PC-3 (cell line): ENCODE data around the gene LRBA. TPM values are rescaled to one million over a fixed set of nuclear protein-coding genes. Genes with fewer than 3 reads are reported as not detected.
"Not testable (repeated sequence)": the region's sequence is repeated elsewhere in the genome, so short reads cannot be mapped to it uniquely, and the experiment has no call there.

Experiments used
- ATAC-seq: fragments of 200-7000 bp; cut with Tn5 transposase; 2 replicates; pipeline ENCODE4 v1.9.1; 2020; ENCODE audit warnings: mild to moderate bottlenecking, moderate library complexity
- BruUV-seq: library from RNA; stranded (reverse); fragments of 400-500 nt; replicated peaks from 2 replicates; lab custom pipeline; 2021; lab: Mats Ljungman, UMichigan
- CTCF ChIA-PET: fragments of 300-600 bp; sonication (Branson Sonifier 250); formaldehyde crosslinking; loops from one replicate; lab custom pipeline; 2022; ENCODE audit warnings: antibody characterized with exemption; lab: Charles Lee
- POLR2A ChIA-PET: fragments of 300-600 bp; sonication (Branson Sonifier 250); formaldehyde crosslinking; loops from one replicate; lab custom pipeline; 2022; ENCODE audit warnings: antibody characterized with exemption; ENCODE audit not compliant: unreplicated experiment; lab: Charles Lee
- DNase-seq: peaks from one replicate; pipeline ENCODE4 v3.0.0-alpha.2; 2015
- H2AFZ ChIP-seq: fragments of 300-600 bp; sonication (generic); 2 replicates; pipeline ENCODE4 v1.6.0; 2016; ENCODE audit warnings: antibody characterized with exemption, low read length
- H3F3A ChIP-seq: fragments of 300-600 bp; sonication (generic); one replicate; pipeline ENCODE4 v1.6.0; 2017; ENCODE audit warnings: antibody characterized with exemption, low read length, control low read depth, mild to moderate bottlenecking; ENCODE audit not compliant: unreplicated experiment
- H3K27ac ChIP-seq: fragments of 300-600 bp; sonication (generic); 2 replicates; pipeline ENCODE4 v1.5.1; 2016; ENCODE audit warnings: mild to moderate bottlenecking, low read length
- H3K27me3 ChIP-seq: fragments of 300-600 bp; sonication (generic); 2 replicates; pipeline ENCODE4 v1.6.1; 2016; ENCODE audit warnings: low read length, mixed read lengths
- H3K36me3 ChIP-seq: fragments of 300-600 bp; sonication (generic); 2 replicates; pipeline ENCODE4 v1.6.1; 2016; ENCODE audit warnings: low read depth, mixed run types, low read length, mixed read lengths
- H3K4me1 ChIP-seq: fragments of 300-600 bp; sonication (generic); 2 replicates; pipeline ENCODE4 v1.5.1; 2016; ENCODE audit warnings: low read length; ENCODE audit not compliant: insufficient read depth
- H3K4me2 ChIP-seq: fragments of 300-600 bp; sonication (generic); 2 replicates; pipeline ENCODE4 v1.6.0; 2016; ENCODE audit warnings: low read length
- H3K4me3 ChIP-seq: fragments of 300-600 bp; sonication (generic); 2 replicates; pipeline ENCODE4 v1.5.1; 2016; ENCODE audit warnings: mild to moderate bottlenecking, low read length, mixed read lengths
- H3K79me2 ChIP-seq: fragments of 300-600 bp; sonication (generic); 2 replicates; pipeline ENCODE4 v1.6.1; 2017; ENCODE audit warnings: low read length, mixed read lengths
- H3K9ac ChIP-seq: fragments of 300-600 bp; sonication (generic); 2 replicates; pipeline ENCODE4 v1.6.0; 2016; ENCODE audit warnings: mild to moderate bottlenecking, low read length
- H3K9me2 ChIP-seq: fragments of 300-600 bp; sonication (generic); replicated peaks from 2 replicates; pipeline ENCODE4 v1.6.1; 2016; ENCODE audit warnings: mixed run types, low read length, mixed read lengths
- H3K9me3 ChIP-seq: fragments of 300-600 bp; sonication (generic); 2 replicates; pipeline ENCODE4 v1.6.1; 2016; ENCODE audit warnings: low read length, mixed read lengths
- H4K20me1 ChIP-seq: fragments of 300-600 bp; sonication (generic); 2 replicates; pipeline ENCODE4 v1.6.1; 2016; ENCODE audit warnings: low read length, mixed read lengths
- EZH2 ChIP-seq: fragments of 300-600 bp; sonication (generic); IDR thresholded peaks from one replicate; pipeline ENCODE4 v1.6.1; 2017; ENCODE audit warnings: antibody characterized with exemption, mild to moderate bottlenecking, low read length; ENCODE audit not compliant: unreplicated experiment
- EZH2phosphoT487 ChIP-seq: fragments of 300-600 bp; sonication (generic); IDR thresholded peaks from 2 replicates; pipeline ENCODE4 v1.6.1; 2018; ENCODE audit warnings: mild to moderate bottlenecking, antibody characterized with exemption, low read length, borderline replicate concordance
- intact Hi-C: fragments of 100-400 bp; cut with micrococcal nuclease; formaldehyde crosslinking; loops from 2 replicates; pipeline ENCODE4 v1.9.0; 2023
- total RNA-seq: library from RNA; depleted of rRNA; stranded (reverse); fragments of >200 nt; gene quantifications from 2 replicates; pipeline ENCODE4 v1.2.3, GENCODE V29; 2014
- TF ChIP-seq, protein P1 (sequence below): fragments of 300-600 bp; sonication (generic); conservative IDR thresholded peaks from 2 replicates; pipeline ENCODE4 v1.5.1; 2017; ENCODE audit warnings: antibody characterized with exemption, low read depth, mild to moderate bottlenecking, low read length

Gene LRBA
- total RNA-seq, 1 experiment from 2014 or later: 40.8 TPM

DNA sequence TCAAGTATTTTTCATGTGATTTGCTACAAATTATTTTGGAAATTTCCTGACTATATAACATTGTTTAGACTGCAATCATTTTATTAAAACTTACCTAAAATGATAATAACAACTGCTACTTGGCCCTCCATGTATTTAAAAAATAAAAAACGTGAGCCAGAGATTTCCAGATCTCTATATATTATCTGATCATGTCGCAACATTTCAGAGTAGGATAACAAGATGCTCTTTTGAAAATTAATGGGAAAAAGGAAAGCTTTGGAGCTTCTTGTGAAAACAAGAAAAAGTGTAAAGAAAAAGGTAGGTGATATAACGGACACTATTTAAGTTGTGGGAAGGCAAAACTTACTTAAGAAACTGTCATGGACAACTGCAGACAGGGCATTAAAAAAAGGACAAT lies 448.0 kb downstream of the LRBA start:
- H3K4me1 ChIP-seq: no peaks in the 10 kb centered on the region; the same call in 1 of the 2 replicates
- no peak overlapping the region for H3K27ac ChIP-seq
- no peaks in the 10 kb centered on the region for H3K36me3 ChIP-seq
- CTCF ChIA-PET: no interaction called here
- H4K20me1 ChIP-seq: no peaks in the 10 kb centered on the region
- no peak overlapping the region for H3K4me3 ChIP-seq
- H3K9me2 ChIP-seq: no peaks in the 10 kb centered on the region
- H3K9me3 ChIP-seq: no peaks in the 10 kb centered on the region
- H3K27me3 ChIP-seq: no peaks in the 10 kb centered on the region
- no peak overlapping the region for H2AFZ ChIP-seq
- H3K79me2 ChIP-seq: no peaks in the 10 kb centered on the region
- BruUV-seq: no TSS peak
- no peak overlapping the region for H3K9ac ChIP-seq
- intact Hi-C loops: no loop called here
- no peak overlapping the region for H3K4me2 ChIP-seq
- H3F3A ChIP-seq: no peaks in the 10 kb centered on the region
- DNase-seq: no peak
- POLR2A ChIA-PET: no interaction called here
- TF ChIP-seq EZH2phosphoT487 (no peak), EZH2 (no peak)
- TF ChIP-seq, protein P1, sequence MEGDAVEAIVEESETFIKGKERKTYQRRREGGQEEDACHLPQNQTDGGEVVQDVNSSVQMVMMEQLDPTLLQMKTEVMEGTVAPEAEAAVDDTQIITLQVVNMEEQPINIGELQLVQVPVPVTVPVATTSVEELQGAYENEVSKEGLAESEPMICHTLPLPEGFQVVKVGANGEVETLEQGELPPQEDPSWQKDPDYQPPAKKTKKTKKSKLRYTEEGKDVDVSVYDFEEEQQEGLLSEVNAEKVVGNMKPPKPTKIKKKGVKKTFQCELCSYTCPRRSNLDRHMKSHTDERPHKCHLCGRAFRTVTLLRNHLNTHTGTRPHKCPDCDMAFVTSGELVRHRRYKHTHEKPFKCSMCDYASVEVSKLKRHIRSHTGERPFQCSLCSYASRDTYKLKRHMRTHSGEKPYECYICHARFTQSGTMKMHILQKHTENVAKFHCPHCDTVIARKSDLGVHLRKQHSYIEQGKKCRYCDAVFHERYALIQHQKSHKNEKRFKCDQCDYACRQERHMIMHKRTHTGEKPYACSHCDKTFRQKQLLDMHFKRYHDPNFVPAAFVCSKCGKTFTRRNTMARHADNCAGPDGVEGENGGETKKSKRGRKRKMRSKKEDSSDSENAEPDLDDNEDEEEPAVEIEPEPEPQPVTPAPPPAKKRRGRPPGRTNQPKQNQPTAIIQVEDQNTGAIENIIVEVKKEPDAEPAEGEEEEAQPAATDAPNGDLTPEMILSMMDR: no peak
- ATAC-seq: no peak

DNA sequence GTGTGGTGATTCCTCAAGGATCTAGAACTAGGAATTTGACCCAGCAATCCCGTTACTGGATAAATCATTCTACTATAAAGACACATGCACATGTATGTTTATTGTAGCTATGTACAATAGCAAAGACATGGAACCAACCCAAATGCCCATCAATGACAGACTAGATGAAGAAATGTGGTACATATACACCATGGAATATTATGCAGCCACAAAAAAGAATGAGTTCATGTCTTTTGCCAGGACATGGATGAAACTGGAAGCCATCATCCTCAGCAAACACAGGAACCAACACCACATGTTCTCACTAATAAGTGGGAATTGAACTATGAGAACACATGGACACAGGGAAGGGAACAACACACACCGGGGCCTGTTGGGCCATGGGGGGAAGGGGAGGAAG lies 450.1 kb downstream of the LRBA start:
- H3K4me3 ChIP-seq, DNase-seq, H3K79me2 ChIP-seq, BruUV-seq, intact Hi-C loops, H3K27ac ChIP-seq, CTCF ChIA-PET, H4K20me1 ChIP-seq, H3K27me3 ChIP-seq, POLR2A ChIA-PET, H2AFZ ChIP-seq, H3K4me2 ChIP-seq, H3K9me3 ChIP-seq, ATAC-seq, H3K9me2 ChIP-seq, H3K4me1 ChIP-seq, H3K9ac ChIP-seq, H3K36me3 ChIP-seq, H3F3A ChIP-seq: not testable (repeated sequence)

DNA sequence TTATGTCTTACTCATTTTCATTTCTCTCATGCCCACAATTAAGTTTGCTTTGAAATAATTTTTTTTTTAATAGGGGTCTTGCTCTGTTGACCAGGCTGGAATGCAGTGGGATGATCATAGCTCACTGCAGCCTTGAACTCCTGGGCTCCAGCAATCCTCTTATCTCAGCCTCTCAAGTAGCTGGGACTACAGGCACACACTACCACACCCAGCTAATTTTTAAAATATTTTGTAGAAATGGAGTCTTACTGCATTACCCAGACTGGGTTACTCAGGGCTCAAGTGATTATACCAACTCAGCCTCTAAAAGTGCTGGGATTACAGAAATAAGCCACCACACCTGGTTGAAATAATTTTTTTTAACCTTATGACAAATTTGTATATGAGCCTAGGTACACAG lies 452.3 kb downstream of the LRBA start:
- Histone ChIP-seq H3K27me3 (no peaks in the 10 kb centered on the region), H3K9me2 (no peaks in the 10 kb centered on the region), H3K4me3 (no peak overlapping the region), H3K79me2 (no peaks in the 10 kb centered on the region), H3K36me3 (no peaks in the 10 kb centered on the region), H2AFZ (no peak overlapping the region), H4K20me1 (no peaks in the 10 kb centered on the region), H3K4me1 (no peaks in the 10 kb centered on the region), H3K9me3 (no peaks in the 10 kb centered on the region), H3K27ac (no peak overlapping the region), H3F3A (no peaks in the 10 kb centered on the region), H3K9ac (no peak overlapping the region), H3K4me2 (no peak overlapping the region)
- CTCF ChIA-PET: no interaction called here
- DNase-seq (no peak), ATAC-seq (no peak)
- no TSS peak for BruUV-seq
- POLR2A ChIA-PET: no interaction called here
- intact Hi-C loops: no loop called here
- no peak for TF ChIP-seq EZH2
- TF ChIP-seq, protein P1: no peak
- TF ChIP-seq EZH2phosphoT487: no peak
